Cardiac muscle cell (in vitro differentiated cells and primary cell): Measurements from ENCODE around the gene FGGY. TPM values are rescaled to one million over a fixed set of nuclear protein-coding genes. Genes with fewer than 3 reads are reported as not detected.
A peak's percentile ranks its signal among the peaks of the same experiment; 100 is the strongest.

ENCODE experiments used
- DNase-seq, 2 donors: peaks; one replicate each; pipeline versions ENCODE4 v3.0.0 to v3.0.0-alpha.2; 2010 to 2017; ENCODE audit warnings: low read depth in 1 of 2, low spot score in 1 of 2
- H3K27ac ChIP-seq: fragments of 200-600 bp; sonication (generic); 2 replicates; pipeline ENCODE4 v1.5.1; 2016
- H3K27me3 ChIP-seq: fragments of 200-600 bp; sonication (generic); 2 replicates; pipeline ENCODE4 v1.6.0; 2016; ENCODE audit warnings: control low read depth
- H3K36me3 ChIP-seq: fragments of 200-600 bp; sonication (generic); 2 replicates; pipeline ENCODE4 v1.5.1; 2016; ENCODE audit warnings: control low read depth
- H3K4me1 ChIP-seq: fragments of 200-600 bp; sonication (generic); 2 replicates; pipeline ENCODE4 v1.8.1; 2017; ENCODE audit warnings: low read depth, mild to moderate bottlenecking, mixed run types
- H3K4me3 ChIP-seq: fragments of 200-600 bp; sonication (generic); 2 replicates; pipeline ENCODE4 v1.5.1; 2016; ENCODE audit warnings: mild to moderate bottlenecking
- H3K9me3 ChIP-seq: fragments of 200-600 bp; sonication (generic); 2 replicates; pipeline ENCODE4 v1.5.1; 2017; ENCODE audit warnings: low read depth, mild to moderate bottlenecking, control low read depth
- polyA plus RNA-seq: library from polyadenylated mRNA; unstranded; fragments of >200 nt; fragmentation: Nextera tagmentation; extraction: Ambion mirVana; gene quantifications from 2 replicates; pipeline ENCODE4 v1.2.1, GENCODE V29; 2016
- total RNA-seq: library from RNA; depleted of rRNA; stranded (reverse); fragments of >200 nt; gene quantifications from 2 replicates; pipeline ENCODE4 v1.2.3, GENCODE V29; 2016
- TF ChIP-seq, protein P1 (sequence below): IDR thresholded peaks from 2 replicates; pipeline ENCODE4 v1.5.1; 2012; ENCODE audit warnings: low read depth, mild to moderate bottlenecking, low read length

Gene FGGY
- total and polyA plus RNA-seq, 2 experiments from 2014 or later, result 9.8 to 14.5 TPM

DNA sequence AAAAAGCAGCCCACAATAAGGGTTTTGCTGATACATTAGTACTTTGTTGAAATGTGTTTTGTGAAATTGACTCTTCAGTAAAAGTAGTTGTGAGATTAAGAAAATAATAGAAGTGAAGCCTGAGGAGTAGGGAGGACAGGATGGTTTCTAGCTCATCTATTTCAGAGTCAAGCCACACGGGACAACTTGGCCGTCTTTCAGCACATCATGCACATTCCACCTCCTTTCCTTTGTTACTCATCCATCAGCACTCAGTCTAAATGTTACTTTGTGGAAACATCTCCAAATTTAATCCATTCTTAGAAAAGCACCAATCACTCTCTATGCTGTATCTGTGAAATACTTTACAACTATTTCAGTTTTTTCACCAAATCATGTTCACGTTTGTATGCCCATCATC, 223.3 kb downstream of the FGGY start:
- peak in 1 of 2 donors; percentile 64 for DNase-seq
- Histone ChIP-seq H3K36me3 (no peaks in the 10 kb centered on the region), H3K27me3 (no peaks in the 10 kb centered on the region), H3K4me1 (no peaks in the 10 kb centered on the region), H3K4me3 (no peak overlapping the region), H3K9me3 (no peaks in the 10 kb centered on the region), H3K27ac (no peak overlapping the region)
- TF ChIP-seq, protein P1, sequence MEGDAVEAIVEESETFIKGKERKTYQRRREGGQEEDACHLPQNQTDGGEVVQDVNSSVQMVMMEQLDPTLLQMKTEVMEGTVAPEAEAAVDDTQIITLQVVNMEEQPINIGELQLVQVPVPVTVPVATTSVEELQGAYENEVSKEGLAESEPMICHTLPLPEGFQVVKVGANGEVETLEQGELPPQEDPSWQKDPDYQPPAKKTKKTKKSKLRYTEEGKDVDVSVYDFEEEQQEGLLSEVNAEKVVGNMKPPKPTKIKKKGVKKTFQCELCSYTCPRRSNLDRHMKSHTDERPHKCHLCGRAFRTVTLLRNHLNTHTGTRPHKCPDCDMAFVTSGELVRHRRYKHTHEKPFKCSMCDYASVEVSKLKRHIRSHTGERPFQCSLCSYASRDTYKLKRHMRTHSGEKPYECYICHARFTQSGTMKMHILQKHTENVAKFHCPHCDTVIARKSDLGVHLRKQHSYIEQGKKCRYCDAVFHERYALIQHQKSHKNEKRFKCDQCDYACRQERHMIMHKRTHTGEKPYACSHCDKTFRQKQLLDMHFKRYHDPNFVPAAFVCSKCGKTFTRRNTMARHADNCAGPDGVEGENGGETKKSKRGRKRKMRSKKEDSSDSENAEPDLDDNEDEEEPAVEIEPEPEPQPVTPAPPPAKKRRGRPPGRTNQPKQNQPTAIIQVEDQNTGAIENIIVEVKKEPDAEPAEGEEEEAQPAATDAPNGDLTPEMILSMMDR, result no peak

DNA sequence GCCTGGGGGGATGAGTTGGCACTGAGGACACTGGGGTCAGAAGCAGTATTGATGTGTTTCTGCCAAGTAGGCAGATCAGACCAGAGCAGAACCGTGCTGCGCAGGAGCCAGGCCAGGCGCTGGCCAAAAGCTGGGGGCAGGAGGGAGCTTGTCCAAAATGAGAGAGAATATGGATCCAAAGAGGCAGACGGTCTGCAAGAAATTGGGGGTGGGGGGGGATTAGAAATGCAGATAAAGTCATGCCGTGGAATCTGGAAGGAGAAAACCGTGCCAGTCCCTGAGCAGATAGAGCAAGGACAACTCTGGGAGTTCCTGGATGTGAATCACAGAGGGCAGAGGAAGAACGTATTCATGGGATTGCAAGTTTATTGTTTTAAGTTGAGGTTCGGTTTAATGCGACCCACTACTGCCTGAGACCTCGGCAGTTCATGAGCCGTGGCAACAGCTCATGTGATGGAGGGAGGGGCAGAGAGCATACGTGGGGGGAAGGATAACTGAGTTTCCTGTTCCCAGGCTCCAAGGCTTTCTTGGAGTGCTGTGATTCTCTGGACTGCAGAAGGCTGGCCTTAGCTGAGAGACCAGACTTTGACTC, 224.0 kb downstream of the FGGY start:
- peak in 1 of 2 donors; percentile 85 for DNase-seq
- Histone ChIP-seq H3K4me3 (no peak overlapping the region), H3K36me3 (no peaks in the 10 kb centered on the region), H3K27me3 (no peaks in the 10 kb centered on the region), H3K27ac (no peak overlapping the region), H3K4me1 (no peaks in the 10 kb centered on the region), H3K9me3 (no peaks in the 10 kb centered on the region)
- TF ChIP-seq, protein P1, result no peak

DNA sequence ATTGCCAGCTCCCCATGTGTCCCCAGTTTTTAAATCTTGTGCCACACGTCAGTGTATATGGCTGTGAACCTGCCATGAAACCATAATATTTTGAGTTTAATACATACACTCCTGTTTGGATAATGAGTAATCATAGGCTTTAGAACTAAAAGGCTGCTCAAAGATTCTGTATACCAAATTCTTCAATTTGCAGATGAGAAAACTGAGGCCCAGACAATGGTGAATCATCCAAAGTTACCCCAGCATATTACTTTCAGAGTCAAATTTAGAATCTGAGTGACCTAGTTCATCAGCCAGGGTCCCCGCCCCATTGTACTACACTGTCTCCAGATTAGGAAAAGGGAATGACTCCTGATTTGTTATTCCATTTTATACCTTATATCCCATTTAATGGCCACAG, 224.6 kb downstream of the FGGY start:
- H3K27ac ChIP-seq, result no peak overlapping the region

DNA sequence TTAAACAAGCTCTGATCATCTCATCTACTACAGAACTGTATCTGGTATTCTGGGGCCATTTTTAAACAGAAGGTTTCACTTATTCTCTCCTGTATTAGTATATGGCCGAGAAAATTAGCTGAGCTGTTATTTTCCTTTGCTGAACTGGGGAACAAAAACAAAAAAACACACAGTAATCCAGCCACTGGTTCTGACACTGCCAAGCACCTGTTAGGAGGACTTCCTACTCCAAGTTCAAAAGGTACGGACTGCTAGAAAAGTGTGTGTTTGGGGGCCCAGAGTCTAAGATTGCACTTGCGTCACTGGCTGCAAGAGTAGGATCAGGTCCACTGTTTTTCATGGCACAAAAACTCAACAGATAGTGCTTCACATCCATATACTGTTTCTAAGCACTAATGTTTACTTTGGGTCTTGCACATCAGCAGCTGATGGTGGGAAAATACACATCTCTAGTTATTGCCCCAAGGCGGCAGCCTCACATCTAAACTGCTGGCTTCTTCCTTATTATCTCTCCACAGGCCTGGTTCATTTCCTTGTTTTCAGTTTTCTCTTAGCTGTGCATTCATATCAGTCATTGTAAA, 226.1 kb downstream of the FGGY start:
- Histone ChIP-seq H3K4me1 (no peaks in the 10 kb centered on the region), H3K4me3 (no peak overlapping the region), H3K27me3 (no peaks in the 10 kb centered on the region), H3K36me3 (no peaks in the 10 kb centered on the region), H3K9me3 (no peaks in the 10 kb centered on the region), H3K27ac (no peak overlapping the region)
- TF ChIP-seq, protein P1, result no peak
- DNase-seq, result no peak

More for the DNA sequence above, 224.6 kb downstream of the FGGY start:
- TF ChIP-seq, protein P1, result no peak
- no peak overlapping the region for H3K4me3 ChIP-seq
- H3K27me3 ChIP-seq, result no peaks in the 10 kb centered on the region
- DNase-seq, result no peak
- no peaks in the 10 kb centered on the region for H3K9me3 ChIP-seq
- no peaks in the 10 kb centered on the region for H3K4me1 ChIP-seq
- H3K36me3 ChIP-seq, result no peaks in the 10 kb centered on the region

DNA sequence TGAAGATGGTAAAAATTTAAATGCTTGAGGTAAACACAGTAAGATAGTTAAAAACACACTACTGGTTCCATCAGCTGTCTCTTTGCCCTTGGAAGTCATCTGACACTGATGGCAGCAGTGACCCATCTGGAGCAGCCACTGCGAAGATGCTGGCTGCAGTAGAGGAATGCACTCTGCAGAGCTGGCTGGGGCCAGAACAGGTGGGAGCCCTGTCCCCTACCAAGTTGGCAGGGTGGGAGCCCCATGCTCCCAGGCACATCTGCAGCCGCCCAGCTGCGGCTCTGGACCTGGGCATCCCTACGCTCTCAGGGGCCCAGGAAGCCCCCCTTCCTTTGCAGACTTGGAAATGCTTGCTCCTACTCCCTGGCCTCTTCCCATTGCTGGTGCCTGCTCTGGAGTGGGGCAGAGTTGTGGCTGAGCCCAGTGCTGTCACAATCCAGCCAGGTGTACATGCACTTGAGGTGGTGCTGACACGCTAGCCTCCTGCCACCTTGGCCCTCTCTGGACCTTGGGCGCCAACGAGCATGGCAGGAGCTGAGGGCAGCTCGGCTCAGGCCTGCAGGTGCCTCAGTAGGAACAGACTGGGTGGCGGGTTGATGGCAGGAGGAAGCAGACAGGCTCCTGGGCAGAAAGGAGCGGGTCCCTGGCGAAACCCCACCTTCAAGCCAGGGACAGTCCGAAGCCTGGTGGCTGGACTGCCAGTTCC, 227.0 kb downstream of the FGGY start:
- no peak overlapping the region for H3K27ac ChIP-seq
- TF ChIP-seq, protein P1, result no peak

More for the DNA sequence above, 227.0 kb downstream of the FGGY start:
- Histone ChIP-seq H3K36me3 (no peaks in the 10 kb centered on the region), H3K4me3 (no peak overlapping the region), H3K9me3 (no peaks in the 10 kb centered on the region), H3K27me3 (no peaks in the 10 kb centered on the region), H3K4me1 (no peaks in the 10 kb centered on the region)
- no peak for DNase-seq
